Measurements from ENCODE around the gene ZNF853.

ZNF853 gene

DNA sequence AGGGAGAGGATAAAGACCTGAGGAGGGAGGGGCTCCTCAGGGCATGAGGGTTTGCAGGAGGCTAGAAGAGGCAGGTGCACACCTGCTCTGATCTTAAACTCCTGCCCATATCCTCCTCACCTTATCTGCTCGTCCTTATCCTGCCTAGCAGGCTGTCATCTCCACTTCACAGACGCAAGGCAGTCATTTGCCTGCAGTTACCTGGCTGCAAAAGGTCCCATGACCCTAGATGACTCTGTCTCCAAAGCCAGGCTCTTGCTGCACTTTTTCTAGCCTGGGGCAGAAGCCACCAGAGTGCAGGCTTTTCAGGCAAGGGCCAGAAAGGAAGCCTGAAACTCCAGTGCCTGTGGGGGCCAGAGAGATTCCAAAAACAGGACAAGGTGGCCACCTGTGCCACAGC is 1.7 kb upstream of the ZNF853 start:
- TF ChIP-seq EZH2 (IDR thresholded peaks at IDR 0.05) (no peak), FOXP2 (optimal IDR thresholded peaks at IDR 0.05; ENCODE audit: control extremely low read depth, extremely low read length, insufficient read depth) (no peak), POLR2AphosphoS5 (IDR thresholded peaks at IDR 0.05; ENCODE audit: borderline replicate concordance, low read depth, low read length) (no peak)
- Histone ChIP-seq H3K9me3 (ENCODE audit: low read depth, low read length) (no peaks in the 10 kb centered on the region), H3K9ac (ENCODE audit: insufficient read length) (no peak overlapping the region), H3K27ac (no peak overlapping the region), H3K4me3 (no peak overlapping the region), H3K36me3 (ENCODE audit: insufficient read depth, low read length) (no peaks in the 10 kb centered on the region)
- DNase-seq (ENCODE audit: low read depth, low spot score), result no peak

DNA sequence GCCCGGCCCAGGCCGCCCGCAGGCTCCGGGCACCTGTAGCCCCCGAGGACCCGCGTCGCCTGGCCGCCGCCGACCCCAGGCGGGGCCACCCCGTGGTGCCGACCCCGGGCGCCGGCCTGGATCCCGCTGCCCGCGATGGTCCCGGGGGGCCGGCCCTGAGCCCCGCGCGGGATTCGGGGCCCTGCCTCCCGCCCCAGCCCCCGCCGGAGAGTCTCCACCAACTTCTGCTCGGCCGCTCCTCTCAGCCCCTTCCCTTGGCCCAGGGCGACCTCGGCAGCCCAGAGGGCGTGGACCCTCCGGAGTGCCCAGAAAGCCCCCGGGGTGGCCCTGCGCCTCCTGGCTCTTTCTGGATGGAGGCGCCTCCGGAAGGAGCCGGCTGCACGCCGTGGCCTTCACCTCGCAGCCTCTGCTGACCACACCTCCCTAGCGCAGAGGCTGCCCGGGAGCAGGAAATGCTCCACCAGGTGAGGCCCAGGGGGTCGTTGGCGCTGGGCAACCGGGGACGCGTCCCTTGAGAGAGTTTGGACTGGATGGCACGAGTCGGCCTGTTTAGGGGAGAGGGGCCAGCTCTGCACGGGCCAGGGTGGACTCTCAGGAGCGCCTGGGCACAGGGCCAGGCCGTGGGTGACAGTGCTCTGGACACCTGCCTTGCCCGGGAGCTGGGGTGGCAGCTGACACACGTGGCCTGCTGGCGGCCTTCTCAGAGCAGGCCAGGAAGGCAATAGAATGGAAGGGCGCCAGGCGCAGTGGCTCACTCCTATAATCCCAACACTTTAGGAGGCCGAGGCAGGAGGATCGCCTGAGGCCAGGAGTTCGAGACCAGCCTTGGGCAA is 529 bp downstream of the ZNF853 start:
- DNase-seq (ENCODE audit: low read depth, low spot score), result no peak
- Histone ChIP-seq H3K27ac (no peak overlapping the region), H3K9me3 (ENCODE audit: low read depth, low read length) (no peaks in the 10 kb centered on the region), H3K4me3 (peak overlapping the region; percentile 67), H3K9ac (ENCODE audit: insufficient read length) (no peak overlapping the region), H3K36me3 (ENCODE audit: insufficient read depth, low read length) (no peaks in the 10 kb centered on the region)
- no peak for TF ChIP-seq EZH2 (IDR thresholded peaks at IDR 0.05)
- TF ChIP-seq FOXP2 (optimal IDR thresholded peaks at IDR 0.05; ENCODE audit: control extremely low read depth, extremely low read length, insufficient read depth), result no peak
- TF ChIP-seq POLR2AphosphoS5 (IDR thresholded peaks at IDR 0.05; ENCODE audit: borderline replicate concordance, low read depth, low read length), result no peak

DNA sequence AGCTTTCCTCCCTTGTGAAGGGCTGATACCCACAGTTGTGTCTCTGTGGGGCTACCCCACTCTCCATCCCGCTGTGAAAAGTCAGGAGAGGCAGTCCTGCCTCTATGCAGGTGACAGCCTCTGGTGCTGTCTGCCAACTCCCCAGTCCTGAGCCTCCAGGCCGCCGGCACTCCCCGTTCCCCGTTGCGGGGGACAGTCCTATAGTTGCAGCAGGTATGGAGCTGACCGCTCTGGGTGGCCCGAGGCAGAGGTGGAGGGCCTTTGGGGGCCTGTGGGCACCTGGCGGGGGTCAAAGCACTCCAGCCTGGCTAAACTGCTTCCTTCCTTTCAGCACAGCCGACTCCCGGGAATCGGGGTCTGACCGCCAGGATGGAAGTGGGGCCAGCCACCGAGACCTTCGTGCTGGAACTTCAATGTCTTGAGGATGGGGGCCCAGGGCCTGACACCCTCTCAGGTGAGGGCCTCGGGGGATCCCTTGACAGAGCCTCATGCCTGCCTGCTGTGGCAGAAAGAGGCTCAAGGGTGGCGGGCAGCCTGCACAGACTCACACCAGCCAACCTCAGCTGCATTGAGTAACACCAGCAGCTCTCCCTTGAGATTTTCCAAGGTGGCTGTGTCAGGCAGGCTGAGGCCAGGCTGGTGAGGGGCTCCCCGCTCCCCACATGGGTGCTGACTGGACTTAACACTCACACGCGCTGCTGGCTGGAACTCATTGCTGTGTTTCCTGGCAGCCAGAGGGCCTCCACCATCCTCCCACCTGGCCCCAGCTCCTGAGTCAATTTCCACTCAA is 1.6 kb downstream of the ZNF853 start:
- no peaks in the 10 kb centered on the region for H3K9me3 ChIP-seq (ENCODE audit: low read depth, low read length)
- H3K36me3 ChIP-seq (ENCODE audit: insufficient read depth, low read length), result no peaks in the 10 kb centered on the region
- no peak overlapping the region for H3K27ac ChIP-seq
- DNase-seq (ENCODE audit: low read depth, low spot score), result no peak
- H3K4me3 ChIP-seq, result no peak overlapping the region
- TF ChIP-seq POLR2AphosphoS5 (IDR thresholded peaks at IDR 0.05; ENCODE audit: borderline replicate concordance, low read depth, low read length) (no peak), FOXP2 (optimal IDR thresholded peaks at IDR 0.05; ENCODE audit: control extremely low read depth, extremely low read length, insufficient read depth) (no peak)
- no peak overlapping the region for H3K9ac ChIP-seq (ENCODE audit: insufficient read length)

- DNase-seq (ENCODE audit: low read depth, low spot score), result no peak
- Histone ChIP-seq H3K9ac (ENCODE audit: insufficient read length) (no peak overlapping the region), H3K9me3 (ENCODE audit: low read depth, low read length) (no peaks in the 10 kb centered on the region), H3K27ac (no peak overlapping the region), H3K36me3 (ENCODE audit: insufficient read depth, low read length) (no peaks in the 10 kb centered on the region), H3K4me3 (no peak overlapping the region)
- TF ChIP-seq FOXP2 (optimal IDR thresholded peaks at IDR 0.05; ENCODE audit: control extremely low read depth, extremely low read length, insufficient read depth), result no peak
- TF ChIP-seq POLR2AphosphoS5 (IDR thresholded peaks at IDR 0.05; ENCODE audit: borderline replicate concordance, low read depth, low read length), result no peak
- no peak for TF ChIP-seq EZH2 (IDR thresholded peaks at IDR 0.05)
Measured at GRCh38 chr7:6618621-6619020, 3.2 kb downstream of the ZNF853 start.

DNA sequence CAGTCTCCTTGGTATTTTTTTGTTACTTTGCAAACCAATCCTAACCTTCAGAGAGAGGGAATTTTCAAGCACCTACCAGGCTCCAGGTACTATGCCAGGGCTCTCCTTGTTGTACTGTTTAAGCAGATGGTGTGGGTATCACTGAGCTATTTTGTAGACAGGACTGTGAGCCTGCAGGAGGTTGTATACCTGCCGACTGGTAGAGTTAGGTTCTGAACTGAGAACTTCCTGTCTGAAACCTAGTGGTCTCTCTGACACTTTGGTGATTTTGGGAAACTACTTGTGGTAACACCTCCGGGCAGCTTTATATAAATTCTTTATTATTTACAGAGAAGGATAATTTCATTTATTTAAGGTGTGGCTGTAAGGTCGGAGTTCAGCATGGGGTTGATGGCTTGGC is 4.6 kb downstream of the ZNF853 start:
- Histone ChIP-seq H3K9ac (ENCODE audit: insufficient read length) (no peak overlapping the region), H3K36me3 (ENCODE audit: insufficient read depth, low read length) (no peaks in the 10 kb centered on the region), H3K27ac (no peak overlapping the region), H3K9me3 (ENCODE audit: low read depth, low read length) (no peaks in the 10 kb centered on the region), H3K4me3 (no peak overlapping the region)
- DNase-seq (ENCODE audit: low read depth, low spot score), result no peak
- TF ChIP-seq EZH2 (IDR thresholded peaks at IDR 0.05), result no peak
- TF ChIP-seq POLR2AphosphoS5 (IDR thresholded peaks at IDR 0.05; ENCODE audit: borderline replicate concordance, low read depth, low read length), result no peak
- TF ChIP-seq FOXP2 (optimal IDR thresholded peaks at IDR 0.05; ENCODE audit: control extremely low read depth, extremely low read length, insufficient read depth), result no peak

GRCh38 chr7:6621195-6622133 is 6.1 kb downstream of the ZNF853 start:
- Histone ChIP-seq H3K9ac (ENCODE audit: insufficient read length) (no peak overlapping the region), H3K36me3 (ENCODE audit: insufficient read depth, low read length) (no peaks in the 10 kb centered on the region), H3K9me3 (ENCODE audit: low read depth, low read length) (no peaks in the 10 kb centered on the region), H3K4me3 (no peak overlapping the region), H3K27ac (no peak overlapping the region)
- DNase-seq (ENCODE audit: low read depth, low spot score), result no peak
- TF ChIP-seq POLR2AphosphoS5 (IDR thresholded peaks at IDR 0.05; ENCODE audit: borderline replicate concordance, low read depth, low read length) (no peak), FOXP2 (optimal IDR thresholded peaks at IDR 0.05; ENCODE audit: control extremely low read depth, extremely low read length, insufficient read depth) (no peak), EZH2 (IDR thresholded peaks at IDR 0.05) (no peak)

GRCh38 chr7:6622134-6622710 is 6.8 kb downstream of the ZNF853 start:
- no peak overlapping the region for H3K9ac ChIP-seq (ENCODE audit: insufficient read length)
- H3K36me3 ChIP-seq (ENCODE audit: insufficient read depth, low read length), result no peaks in the 10 kb centered on the region
- no peaks in the 10 kb centered on the region for H3K9me3 ChIP-seq (ENCODE audit: low read depth, low read length)
- no peak overlapping the region for H3K4me3 ChIP-seq
- no peak for DNase-seq (ENCODE audit: low read depth, low spot score)
- H3K27ac ChIP-seq, result no peak overlapping the region
- no peak for TF ChIP-seq EZH2 (IDR thresholded peaks at IDR 0.05)
- no peak for TF ChIP-seq FOXP2 (optimal IDR thresholded peaks at IDR 0.05; ENCODE audit: control extremely low read depth, extremely low read length, insufficient read depth)
- no peak for TF ChIP-seq POLR2AphosphoS5 (IDR thresholded peaks at IDR 0.05; ENCODE audit: borderline replicate concordance, low read depth, low read length)

Data from SK-N-MC (cell line).